Activated CD8-positive, alpha-beta memory T cell treated with anti-CD3 and anti-CD28 coated beads, Interleukin-2, amount 50 U/mL, for 48 hours (primary cell): ENCODE data around the gene CRYGN.

Experiments used
- DNase-seq: peaks from one replicate; pipeline ENCODE4 v3.0.0-alpha.2; 2020

Gene CRYGN, protein sequence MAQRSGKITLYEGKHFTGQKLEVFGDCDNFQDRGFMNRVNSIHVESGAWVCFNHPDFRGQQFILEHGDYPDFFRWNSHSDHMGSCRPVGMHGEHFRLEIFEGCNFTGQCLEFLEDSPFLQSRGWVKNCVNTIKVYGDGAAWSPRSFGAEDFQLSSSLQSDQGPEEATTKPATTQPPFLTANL

DNA sequence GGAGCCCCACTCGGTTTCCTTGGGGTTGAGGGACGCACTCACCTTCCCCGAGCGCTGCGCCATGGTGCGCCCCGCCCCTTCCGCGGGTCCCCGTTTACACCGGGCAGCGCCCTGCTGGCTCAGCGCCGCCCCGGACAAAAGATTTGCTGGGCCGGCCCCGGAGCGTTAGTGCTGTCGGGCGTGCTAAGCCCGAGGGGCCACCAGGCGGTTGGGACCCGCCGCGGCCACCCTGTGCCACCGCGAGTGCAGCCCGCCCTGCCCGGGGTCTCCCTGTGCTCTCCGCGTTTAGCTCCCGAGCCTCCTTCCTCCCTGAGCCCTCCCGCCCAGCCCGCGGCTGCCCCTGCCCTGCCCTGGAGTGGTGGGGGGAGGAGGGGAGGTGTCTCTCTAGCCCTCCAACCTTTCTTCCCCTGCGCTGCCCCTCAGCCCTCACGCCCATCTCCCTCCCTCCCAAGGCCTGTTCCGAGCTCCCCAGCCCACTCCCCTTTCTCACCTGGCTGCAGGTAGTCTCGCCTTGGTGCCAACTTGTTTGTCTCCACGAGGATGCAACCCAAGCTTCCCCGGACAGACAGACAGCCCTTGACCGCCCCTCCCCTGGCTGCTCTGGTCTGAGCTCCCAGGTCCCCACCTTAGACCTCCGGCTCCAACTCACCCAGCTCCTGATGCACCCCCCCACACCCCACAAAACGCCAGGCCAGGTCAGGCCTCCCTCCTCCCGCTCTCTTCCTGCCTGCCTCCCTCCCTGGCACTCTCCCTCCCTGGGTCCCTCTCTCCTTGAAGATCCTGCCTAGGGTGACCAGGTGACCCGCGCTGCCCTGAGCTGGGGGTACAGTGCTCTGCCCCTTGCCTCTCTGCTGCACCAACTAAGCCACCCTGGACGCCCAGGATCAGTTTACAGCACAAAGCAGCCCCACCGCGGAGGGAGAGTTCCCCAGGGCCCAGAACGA is at the start of gene CRYGN:
TSS of gene CRYGN (minus strand) at position 287 of the 944 bp plus-strand sequence. CDS start at position 63, 224 bp downstream.
- no peak for DNase-seq

DNA sequence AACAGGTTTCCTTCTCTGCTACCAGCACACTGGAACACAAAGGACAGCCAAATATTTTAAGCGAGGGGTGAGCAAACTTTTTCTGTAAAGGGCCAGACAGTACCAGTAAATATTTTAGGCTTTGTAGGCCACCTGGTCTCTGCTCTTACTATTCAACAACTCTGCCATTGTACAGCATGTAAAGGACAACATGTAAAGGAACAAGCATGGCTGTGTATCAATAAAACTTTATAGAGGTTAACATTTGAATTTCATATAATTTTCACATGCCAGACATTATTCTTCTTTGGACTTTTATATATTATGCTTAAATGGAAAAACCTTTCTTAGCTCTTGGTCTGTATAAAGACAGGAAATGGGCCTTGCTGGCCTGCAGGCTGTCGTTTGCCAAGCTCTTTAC is 49.6 kb upstream of the CRYGN start:
- DNase-seq: no peak

DNA sequence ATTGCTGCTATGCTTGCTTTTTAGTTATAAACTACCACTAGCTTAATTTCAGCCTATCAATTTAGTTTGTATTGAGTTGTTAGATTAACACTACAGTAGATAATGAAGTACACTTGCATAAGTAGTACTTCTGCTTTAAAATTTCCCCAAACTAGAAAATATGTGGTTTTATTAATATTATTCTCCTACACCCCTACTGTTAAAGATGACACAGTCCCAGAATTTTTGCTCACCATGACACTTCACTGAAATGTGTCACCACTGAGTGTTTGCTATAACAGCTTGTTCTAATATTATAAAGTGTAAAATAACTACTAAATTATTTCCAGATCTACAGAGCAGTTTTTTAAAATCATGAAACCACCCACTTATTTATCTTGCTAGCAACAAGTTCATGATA is 48.2 kb upstream of the CRYGN start:
- no peak for DNase-seq

DNA sequence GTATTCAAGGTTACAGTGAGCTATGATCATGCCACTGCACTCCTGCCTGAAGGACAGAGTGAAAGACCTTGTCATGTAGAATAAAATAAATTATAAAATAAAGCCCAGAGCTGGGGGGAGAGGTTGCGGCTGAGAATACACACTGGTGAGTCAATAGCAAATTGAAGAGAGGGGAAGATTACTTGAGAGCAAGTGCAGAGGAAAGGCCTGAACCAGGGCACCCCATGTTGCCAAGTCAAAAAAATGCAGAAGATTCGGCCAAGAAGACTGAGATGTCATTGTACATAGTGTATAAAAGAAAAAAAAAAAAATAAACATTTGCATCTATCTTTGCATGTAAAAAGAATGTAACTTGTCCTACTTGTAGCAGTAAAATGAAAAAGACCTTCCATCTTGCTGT is 47.3 kb upstream of the CRYGN start:
- no peak for DNase-seq

DNA sequence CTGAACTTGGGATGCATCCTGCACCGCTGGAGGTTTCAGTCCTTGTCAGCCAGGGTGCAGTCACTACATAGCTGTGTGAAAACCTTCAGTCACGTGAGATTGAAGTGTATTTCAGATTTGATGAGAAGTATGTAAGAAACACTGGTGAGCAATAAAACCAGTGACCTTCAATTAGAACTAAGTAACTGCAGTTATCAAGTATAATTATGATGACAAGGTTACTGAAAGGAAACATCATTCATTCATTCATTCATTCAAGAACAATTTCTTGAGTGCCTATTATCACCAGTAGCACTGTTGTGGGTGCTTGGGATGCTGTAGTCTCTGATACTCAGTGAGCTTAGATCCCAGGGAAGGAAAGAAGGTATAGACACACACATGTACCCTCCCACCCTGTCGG is 46.1 kb upstream of the CRYGN start:
- DNase-seq: no peak

DNA sequence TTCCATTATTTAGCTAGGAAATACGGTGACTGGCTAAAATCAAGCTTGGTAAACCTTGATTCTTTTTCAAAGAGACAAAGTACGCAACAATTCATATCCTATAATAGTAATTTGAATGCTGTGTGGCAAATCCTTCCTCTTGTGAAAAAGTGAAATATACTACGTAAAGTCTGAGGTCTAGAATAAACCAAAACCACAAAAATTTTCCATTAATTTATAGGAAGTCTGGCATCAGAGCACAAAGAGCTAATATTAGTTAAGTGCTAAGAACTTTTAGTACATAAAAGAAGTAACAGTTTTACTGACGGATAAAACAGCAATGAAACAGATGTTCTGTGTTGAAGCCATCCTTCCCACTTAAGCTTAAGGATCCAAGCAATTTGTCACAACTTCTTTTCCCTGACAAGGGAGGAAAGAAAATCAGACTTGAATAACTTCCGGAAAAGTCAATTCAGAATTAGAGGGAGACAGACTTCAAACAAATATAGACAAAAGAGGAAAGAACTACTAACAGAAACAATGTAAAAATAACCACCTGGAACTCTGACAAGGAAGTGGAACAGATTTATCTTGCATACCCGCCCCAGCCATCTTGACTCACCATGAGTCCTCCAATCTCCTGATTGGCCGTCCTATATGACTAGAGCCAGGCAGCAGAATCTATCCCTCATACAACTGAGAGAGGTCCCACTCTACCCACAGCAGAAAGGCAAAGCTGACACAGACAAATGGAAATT is 45.2 kb upstream of the CRYGN start:
- DNase-seq: no peak

DNA sequence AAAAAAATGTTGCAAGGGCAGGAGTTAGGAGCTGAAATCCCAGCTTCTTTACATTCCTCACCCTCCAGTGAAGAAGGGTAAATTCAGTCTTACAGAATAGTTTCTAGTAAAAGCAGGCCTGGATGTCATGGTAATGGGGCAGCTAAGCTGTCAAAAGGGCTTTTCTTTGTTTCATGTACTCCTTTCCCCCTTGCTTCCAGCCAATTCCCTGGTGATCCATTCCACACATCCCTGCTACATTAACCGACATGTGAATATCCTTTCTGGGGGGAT is 43.7 kb upstream of the CRYGN start:
- DNase-seq: no peak

DNA sequence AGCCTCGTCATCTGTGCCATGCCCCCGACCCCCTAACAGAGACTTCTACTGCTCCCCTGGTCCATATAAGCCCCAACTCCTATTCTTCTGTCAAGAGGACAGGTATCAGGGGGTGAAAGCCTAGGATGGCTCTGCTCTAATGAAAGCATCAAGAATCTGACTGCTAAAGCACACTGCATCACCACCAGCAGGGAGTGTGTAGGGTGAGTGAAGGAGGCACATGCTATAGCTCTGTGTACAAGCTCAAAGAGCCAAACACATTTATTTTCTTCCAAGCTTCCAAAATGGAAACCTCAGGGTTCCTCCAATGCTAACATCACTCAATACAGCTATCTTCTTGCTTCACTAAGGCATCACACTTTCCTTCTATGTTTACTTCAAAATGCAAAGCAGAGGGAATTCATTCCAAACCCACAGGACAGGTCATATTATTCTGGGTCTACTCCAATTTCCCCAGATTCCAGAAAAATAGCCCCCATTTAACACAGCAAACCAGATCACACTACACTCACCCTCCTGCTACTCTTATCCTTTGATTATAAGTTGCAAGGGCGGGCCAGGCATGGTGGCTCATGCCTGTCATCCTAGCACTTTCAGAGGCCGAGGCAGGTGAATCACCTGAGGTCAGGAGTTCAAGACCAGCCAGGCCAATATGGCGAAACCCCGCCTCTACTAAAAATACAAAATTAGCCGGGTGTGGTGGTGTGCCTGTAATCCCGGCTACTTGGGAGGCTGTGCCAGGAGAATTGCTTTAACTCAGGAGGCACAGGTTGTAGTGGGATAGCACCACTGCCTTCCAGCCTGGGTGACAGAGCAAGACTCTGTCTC is 43.2 kb upstream of the CRYGN start:
- DNase-seq: no peak

DNA sequence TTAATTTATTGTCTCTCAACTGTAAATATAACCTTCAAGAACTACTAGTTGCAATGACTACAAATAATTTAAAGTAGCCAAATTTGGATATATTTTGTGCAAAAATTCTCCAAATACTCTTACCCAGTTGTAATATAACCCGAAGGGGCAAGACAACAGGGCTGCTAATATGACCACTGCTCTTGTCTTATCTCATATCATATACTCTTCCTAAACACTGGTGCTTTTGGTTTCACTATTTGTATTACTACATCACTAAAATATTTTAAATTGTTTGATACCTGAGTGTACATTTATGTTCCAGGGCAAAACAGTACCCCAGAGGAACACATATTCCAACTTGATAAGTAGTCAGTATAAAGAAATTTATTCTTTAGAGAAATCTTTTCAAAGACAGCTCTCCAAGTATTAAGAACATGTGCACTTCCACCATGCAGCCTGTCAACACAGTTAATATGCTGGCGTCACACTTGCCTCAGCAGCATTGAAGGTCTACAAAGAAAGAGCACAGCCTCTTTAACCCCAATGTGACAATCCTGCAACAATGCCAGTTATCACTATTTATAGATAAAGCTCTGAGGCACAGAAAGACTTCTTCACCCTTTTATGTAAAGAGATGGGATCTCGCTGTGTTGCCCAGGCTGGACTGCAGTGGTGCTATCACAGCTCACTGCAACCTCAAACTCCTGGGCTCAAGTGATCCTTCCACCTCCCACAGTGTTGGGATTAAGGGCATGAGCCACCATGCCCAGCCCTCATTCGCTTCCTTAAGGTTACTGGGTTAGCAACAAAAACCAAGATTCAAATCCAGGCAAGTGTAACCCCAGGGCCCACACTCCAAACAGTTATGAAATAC is 41.9 kb upstream of the CRYGN start:
- DNase-seq: no peak

DNA sequence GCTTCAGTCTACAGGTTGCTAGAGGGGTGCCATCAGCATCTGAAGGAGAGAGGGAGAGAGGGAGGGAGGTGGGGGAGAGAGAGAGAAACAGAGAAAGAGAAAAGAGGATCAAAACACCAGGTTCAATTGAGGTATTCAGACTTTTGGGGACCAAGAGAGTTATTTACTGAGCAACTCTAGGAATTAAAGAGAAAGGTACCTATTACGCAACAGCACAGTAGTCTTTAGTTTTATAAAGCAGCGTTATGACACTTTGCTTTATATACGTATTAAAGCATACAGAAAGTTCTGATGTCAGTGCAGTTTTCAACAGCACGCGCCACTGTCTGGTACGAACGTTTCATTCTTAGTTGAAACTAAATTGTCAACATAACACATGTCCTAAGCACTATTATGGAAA is 37.9 kb upstream of the CRYGN start:
- no peak for DNase-seq

DNA sequence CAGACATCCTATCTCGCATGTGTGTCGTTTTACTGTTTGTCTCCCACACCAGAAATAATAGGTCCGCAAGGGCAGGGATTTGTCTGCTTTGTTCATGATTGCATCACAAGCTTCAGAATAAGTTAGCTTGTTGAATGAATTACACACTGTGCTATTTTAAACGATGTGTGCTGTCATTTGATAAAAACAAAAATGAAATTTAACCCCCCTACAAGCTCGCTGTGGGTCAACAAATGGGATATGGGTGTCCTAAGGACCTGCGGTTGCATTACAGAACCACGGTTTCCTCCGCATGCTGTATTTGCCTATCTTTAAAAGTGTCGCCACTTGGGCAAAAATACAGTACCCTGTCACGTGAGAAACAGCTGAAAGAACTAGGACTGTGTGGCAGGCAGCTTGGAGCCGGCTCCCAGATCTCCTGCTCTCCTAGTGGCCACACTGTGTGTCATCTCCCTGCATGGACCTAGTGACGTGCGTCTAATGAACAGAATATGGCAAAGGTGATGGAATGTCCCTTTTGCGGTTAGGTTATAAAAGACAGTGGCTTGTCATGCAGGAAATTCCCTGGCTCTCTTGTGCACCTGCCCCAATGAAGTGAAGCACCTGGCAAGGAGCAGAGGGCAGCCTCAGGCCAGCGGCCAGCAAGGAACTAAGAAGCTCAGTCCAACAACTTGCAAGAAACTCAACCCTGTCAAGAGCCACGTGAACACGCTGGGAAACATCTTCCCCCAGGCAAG is 32.9 kb upstream of the CRYGN start:
- DNase-seq: no peak

DNA sequence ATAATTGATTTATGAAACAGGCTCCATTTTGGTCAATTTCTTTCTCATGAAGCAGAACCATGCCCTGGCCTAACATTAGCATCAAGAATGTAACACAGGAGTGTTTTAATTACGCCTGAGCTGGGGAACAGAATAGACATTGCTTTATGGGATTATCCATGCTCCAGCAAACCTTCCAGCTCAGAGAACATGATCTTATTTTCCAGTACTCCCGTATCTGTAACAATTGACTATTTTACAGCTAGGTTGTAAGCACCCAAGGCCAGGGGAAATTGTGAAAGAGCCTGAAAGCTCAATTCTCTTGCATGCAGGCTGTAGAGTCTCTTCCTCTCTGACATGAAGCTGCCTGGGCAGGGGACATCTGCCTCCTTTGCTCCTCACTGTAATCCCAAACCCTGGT is 30.8 kb upstream of the CRYGN start:
- DNase-seq: no peak

DNA sequence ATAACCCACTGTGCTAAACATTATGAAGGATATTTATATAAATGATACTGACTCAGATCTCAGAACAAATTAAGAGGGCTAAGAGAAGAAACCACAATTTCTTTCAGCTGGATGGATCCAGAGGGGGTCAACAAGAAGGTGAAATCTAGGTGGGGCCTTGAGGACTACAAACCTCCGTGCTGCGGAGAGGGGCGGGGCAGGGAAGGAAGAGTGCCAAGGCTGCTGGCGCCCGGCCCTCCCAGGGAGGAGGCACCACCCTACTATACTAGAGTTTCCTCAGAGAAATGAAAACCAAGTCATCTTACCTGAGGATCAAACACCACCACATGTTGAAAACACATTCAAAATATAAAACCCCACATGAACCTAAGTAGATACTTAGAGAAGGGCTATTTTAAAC is 29.3 kb upstream of the CRYGN start:
- no peak for DNase-seq

DNA sequence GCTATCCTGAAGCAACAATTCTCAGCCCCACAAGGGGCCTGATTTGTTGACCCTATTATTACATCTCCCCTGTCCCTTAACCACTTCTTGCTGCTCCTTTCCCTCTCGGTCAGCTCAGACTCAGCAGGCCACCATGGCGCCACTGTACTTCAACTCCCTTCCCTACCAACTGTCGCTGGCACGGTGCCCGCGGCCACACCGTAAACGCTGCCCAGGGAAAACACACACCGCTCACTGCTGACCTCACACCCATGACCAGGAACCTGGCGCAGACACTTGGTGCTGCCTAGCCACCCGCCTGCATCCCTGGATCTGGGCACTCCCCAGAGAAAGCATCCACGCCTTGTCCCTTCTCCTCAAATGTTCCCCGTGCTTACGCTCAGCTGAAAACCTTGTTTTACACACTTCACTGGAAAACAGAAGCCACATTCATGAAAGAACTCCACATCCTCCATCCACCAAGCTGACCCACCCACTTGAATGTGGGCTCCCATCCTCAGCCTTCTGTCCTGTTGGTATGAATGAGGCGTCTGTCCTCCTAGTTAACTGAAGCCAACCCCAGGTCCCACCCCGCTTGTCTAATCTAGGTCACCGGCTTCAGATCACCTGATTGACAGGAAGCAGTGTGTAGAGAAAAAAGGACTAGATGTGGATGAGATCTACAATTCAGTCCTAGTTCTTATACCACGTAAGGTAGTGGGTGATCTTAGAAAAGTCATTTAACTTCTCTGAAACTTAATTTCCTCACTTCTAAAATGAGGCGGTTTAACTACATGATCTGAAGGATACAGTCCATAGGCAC is 28.5 kb upstream of the CRYGN start:
- no peak for DNase-seq

DNA sequence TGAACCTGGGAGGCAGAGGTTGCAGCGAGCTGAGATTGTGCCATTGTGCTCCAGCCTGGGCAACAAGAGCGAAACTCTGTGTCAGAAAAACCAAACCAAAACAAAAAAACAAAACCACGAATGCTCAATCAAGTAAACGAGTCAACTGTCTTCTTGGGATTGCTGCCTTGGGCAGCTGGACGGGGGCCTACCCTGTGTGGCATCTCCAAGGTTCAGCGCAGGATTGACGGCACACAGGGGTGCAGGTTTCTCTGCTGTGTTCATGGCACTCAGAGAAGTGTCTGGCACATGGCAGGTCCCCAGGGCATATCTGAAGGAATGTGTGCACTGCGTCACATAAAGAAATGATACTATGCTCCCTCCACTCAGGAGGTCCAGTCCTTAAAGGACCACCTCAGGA is 25.2 kb upstream of the CRYGN start:
- no peak for DNase-seq

DNA sequence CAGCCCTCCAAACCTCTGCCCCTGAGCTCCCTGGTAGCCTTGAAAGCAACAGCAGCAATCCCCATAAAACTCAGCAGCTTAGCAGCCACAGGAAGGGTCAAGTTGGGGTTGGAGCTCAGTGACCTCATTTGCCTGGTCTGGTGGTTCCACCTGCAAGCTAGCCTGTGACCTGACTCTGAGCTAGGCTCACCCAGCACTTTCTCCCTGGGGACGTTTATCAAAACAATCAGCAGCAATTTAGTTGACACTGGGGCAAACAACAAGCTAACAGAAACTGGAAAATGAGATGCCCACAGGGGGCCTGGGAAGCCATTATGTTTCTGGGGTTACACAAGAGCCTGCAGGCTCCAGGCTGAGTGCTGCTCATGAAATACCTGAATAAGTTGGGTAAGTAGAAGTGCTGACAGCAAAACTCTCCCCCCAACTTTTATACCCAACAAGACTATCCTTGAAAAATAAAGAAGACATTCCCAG is 22.4 kb upstream of the CRYGN start:
- DNase-seq: no peak

DNA sequence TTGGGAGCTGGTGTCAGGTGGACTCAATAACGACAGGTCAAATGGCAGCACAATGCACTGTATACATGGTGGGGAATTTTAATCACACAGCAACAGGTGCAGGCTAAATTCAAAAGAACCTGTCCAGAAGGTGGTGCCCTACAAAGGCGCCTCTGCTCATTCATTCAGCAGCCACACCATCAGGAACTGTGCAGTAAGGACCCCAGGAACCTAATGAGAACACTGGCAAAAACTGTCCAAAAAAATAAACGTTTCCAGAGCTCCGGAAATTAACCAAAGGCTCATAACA is 21.9 kb upstream of the CRYGN start:
- DNase-seq: no peak

DNA sequence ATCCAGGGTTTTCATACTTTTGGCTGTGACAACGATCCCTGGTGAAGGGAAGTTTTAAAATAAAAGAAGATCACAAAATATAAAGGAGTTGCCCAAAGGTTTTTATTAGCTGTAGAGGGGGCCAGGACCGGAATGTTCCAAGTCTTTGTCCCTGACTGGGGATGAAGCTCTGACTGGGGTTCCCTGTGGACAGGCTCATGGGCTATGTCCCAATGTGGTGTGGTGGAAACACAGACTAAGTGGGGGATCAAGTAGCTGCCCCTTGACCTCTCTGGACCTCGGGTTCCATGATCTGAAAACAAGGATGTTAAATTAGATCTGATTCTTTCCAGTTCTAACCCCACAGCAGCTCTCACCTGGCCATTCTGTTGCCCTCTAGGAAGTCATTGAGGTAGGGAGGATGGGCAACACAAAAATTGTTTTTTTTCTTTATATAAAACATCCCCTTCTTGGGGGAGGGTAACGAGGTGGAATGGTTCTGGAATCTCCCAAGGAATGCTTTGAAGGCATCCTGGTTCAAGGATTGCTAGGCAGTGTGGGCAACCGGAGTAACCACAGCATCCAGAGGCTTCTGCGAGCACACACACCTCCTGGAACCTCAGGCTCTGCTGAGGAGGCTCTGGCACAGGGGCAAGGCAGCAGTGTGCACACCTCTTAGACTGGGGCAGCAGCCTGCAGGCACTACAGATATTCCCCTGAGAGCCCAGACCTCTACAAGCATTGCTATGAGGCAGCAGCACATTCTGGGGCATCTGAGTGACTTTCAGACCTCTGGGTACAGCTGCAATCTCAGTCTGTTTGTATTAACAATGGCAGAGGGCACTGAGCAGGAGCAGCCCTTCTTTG is 21.4 kb upstream of the CRYGN start:
- no peak for DNase-seq

DNA sequence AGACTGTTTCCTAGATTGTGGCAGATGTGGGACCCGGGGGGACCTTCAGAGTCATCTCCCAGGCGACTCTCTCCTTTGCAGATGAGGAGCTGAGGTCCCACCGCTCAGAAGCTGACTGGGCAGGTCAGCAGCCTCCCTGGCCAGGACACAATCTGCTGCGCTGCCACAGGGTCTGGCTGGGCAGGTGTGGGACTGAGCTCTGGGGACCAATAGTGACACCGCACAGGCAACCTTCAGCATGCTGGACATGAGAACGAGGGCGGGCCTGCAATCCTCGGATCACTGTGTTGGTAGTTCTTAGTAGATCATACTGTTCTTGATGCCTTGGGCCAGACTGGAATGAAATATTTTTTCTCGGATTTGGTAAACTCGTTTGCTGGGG is 20.5 kb upstream of the CRYGN start:
- DNase-seq: no peak
